HT-29 (cell line): Measurements from ENCODE around the gene TMEM131L. TPM values are rescaled to one million over a fixed set of nuclear protein-coding genes. Genes with fewer than 3 reads are reported as not detected.
"Not testable (repeated sequence)": the region's sequence is repeated elsewhere in the genome, so short reads cannot be mapped to it uniquely, and the experiment has no call there.

ENCODE experiments used
- DNase-seq: peaks from one replicate; pipeline ENCODE4 v3.0.0-alpha.2; 2015; ENCODE audit warnings: low spot score
- total RNA-seq: library from RNA; depleted of rRNA; stranded (reverse); fragments of >200 nt; shearing (Covaris generic); gene quantifications from 2 replicates; pipeline ENCODE4 v1.2.3, GENCODE V29; 2014; rRNA removed

Gene TMEM131L, protein sequence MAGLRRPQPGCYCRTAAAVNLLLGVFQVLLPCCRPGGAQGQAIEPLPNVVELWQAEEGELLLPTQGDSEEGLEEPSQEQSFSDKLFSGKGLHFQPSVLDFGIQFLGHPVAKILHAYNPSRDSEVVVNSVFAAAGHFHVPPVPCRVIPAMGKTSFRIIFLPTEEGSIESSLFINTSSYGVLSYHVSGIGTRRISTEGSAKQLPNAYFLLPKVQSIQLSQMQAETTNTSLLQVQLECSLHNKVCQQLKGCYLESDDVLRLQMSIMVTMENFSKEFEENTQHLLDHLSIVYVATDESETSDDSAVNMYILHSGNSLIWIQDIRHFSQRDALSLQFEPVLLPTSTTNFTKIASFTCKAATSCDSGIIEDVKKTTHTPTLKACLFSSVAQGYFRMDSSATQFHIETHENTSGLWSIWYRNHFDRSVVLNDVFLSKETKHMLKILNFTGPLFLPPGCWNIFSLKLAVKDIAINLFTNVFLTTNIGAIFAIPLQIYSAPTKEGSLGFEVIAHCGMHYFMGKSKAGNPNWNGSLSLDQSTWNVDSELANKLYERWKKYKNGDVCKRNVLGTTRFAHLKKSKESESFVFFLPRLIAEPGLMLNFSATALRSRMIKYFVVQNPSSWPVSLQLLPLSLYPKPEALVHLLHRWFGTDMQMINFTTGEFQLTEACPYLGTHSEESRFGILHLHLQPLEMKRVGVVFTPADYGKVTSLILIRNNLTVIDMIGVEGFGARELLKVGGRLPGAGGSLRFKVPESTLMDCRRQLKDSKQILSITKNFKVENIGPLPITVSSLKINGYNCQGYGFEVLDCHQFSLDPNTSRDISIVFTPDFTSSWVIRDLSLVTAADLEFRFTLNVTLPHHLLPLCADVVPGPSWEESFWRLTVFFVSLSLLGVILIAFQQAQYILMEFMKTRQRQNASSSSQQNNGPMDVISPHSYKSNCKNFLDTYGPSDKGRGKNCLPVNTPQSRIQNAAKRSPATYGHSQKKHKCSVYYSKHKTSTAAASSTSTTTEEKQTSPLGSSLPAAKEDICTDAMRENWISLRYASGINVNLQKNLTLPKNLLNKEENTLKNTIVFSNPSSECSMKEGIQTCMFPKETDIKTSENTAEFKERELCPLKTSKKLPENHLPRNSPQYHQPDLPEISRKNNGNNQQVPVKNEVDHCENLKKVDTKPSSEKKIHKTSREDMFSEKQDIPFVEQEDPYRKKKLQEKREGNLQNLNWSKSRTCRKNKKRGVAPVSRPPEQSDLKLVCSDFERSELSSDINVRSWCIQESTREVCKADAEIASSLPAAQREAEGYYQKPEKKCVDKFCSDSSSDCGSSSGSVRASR (N-terminal part only)
- 4.6 and 6.3 TPM in 2 replicates for total RNA-seq

DNA sequence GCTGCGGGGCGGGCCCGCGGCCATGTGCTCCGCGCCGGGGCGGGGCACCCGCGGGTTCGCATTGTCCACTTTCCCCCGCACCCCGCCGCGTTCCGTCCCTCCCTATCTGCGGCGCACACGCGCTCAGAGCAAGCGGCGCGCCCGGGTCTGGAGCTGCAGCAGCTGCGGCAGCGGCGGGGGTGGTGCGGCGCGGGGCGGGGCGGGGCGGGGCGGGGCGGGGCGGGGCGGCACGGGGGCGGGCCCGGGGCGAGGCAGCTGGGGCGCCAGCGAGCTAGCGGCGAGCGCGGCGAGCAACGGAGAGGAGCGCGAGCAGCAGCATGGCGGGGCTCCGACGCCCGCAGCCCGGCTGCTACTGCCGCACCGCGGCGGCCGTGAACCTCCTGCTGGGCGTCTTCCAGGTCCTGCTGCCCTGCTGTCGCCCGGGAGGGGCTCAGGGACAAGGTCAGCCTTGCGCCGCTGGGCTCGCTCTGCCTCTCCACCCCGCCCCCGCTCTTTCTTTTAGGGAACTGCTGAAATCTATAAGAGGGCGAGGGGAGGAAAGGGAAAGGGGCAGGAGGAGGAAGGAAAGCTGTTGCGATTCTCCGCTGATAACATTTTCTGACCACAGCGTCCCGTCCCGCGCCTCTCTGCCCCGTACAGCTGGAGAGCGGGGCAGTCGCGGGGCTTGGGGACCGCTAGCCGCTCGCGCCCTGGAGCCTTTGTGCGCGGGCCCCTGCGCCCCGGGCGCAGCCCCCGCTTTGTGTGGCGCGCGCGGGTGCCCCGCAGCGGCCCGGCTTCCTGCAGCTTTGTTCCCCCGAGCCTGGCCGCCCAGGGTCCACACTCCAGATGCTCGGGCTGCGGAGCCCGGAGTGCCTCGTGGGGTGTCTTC is at the start of gene TMEM131L:
Gene TMEM131L (plus strand): TSS at position 280 of the 868 bp plus-strand sequence. CDS start 38 bp downstream, at position 318.
- peak; percentile 73 for DNase-seq

DNA sequence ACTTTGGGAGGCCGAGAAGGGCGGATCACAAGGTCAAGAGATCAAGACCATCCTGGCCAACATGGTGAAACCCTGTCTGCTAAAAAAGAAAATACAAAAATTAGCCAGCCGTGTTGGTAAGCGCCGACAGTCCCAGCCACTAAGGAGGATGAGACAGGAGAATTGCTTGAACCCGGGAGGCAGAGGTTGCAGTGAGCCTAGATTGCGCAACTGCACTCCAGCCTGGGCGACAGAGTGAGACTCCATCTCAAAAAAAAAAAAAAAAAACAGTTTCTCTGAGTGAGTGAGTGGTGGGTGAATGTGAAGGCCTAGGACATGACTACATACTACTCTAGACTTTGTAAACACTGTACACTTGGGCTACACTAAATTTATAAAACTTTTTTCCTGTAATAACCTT is 49.7 kb upstream of the TMEM131L start:
- DNase-seq: not testable (repeated sequence)

DNA sequence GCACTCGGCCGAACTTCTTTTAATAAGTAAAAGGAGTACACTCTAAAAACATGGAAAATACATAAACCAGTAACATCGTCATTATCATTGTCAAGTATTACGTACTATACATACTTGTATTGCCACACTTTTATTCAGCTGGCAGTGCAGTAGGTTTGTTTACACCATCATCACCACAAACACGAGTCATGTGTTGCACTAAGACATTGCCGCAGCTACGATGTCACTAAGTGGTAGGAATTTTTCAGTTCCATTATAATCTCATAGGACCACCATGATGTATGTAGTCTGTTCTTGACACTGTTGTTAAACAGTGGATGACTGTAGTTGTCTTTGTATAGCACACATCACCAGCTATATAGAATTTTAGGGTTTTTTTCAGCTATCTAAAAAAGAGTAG is 48.0 kb upstream of the TMEM131L start:
- no peak for DNase-seq

DNA sequence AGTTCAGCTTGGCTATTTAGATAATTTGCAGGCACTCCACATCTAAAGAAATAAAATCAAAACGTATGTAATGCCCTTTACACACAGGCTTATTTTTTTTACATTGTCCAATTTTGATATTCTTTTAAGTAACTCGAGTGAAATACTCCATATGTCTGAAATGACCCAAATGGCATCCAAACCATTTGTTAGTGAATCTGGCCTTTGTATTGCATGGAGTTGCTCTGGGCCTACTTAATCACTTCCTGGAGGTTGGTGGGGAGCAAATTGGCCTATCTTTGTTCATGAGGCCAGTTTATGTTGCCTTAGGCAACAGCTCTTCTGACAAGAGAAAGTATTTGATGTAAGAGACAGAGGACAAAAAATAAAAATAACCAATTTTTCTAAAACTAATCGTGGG is 47.6 kb upstream of the TMEM131L start:
- no peak for DNase-seq

DNA sequence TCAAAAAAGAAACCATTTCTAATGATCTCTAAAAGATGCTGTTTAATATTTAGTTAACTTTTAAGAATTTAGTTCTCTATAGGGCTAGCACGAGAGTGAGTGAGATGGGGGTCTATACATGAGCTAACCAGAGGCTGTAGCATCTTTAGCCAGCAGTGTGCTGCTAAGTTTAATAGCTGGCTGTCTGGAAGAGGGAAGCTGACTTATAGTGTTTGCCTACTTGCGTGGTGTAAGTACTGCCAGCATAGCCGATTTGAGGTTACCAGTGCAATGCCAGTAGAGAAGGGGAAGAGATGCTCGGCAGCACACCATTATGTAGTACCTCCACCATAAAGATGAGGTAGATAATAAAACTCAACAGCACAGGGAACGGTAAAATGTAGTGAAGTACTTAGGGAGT is 47.1 kb upstream of the TMEM131L start:
- no peak for DNase-seq

DNA sequence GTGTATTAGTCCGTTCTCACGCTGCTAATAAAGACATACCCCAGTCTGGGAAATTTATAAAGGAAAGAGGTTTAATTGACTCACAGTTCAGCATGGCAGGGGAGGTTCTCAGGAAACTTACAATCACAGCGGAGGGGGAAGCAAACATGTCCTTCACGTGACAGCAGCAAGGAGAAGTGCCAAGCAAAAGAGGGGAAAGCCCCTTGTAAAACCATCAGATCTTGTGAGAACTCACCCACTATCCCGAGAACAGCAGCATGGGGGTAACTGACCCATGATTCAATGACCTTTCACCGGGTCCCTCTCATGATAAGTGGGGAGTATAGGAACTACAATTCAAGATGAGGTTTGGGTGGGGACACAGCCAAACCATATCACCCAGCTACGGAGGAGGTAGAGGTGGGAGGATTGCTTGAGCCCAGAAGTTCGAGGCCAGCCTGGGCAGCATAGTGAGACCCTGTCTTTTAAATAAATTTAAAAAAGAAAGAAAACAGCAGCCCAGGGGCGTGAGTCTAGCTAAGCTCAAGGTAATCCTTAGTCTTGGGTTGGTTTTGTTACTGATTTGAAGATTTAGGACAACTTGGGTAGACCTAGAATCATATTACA is 46.4 kb upstream of the TMEM131L start:
- no peak for DNase-seq

DNA sequence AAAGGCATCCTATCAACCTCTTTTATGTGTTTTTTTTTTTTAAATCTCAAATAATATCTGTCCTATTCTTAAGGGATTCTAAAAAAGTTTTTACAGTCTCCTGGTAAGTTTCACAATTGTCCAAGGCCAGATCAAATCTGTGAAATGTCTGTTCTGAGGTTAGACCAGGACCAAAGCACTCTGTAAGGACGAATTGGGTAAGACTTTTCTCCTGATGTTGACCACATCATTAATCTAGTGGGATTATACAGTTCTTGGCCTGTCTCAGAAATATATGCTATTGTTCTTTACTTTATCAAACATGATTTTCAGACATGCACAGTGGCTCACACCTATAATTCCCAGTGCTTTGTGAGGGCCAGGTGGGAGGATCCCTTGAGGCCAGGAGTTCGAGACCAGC is 45.8 kb upstream of the TMEM131L start:
- DNase-seq: no peak

DNA sequence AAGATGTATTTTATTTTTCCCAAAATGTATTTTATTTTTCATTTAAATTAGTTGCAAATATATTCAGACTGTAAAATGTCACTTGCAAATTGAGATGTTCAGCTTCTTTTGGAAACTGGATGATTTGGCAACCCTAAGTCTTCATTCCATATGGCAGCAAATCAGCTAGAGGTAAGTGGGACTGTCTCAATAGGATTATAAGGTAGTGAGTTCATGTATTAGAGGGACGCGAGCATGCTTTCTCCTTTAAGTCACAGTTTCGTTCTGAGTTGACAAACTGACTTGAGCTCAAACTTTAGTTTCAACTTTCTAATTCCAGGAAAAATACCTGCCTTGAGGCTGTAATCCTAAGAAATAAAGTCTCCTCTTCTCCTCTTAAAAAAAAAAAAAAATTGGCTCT is 44.2 kb upstream of the TMEM131L start:
- no peak for DNase-seq

DNA sequence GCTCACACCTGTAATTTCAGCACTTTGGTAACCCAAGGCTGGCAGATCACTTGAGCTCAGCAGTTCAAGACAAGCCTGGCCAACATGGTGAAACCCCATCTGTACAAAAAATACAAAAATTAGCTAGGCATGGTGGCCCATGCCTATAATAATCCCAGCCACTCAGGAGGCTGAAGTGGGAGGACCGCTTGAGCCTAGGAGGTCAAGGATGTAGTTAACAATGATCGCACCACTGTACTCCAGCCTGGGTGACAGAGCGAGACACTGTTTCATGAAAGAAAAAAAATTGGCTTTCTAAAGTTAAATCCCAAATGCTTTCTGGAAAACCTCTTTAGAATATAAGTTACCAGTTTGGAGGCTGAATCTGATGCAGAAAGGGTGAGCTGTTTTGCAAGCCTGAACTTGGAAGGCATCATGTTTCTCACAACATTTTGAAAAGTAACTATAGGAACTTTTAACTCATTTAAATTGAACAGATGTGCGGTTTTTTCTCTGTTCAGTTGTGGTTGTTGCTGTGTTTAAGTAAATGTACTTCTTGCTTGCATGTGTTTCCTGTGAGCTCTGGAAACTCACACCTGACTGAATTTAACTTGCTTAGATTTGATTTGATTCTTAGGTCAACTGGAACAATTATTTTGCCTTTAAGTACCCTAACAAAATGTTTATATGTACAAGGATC is 39.8 kb upstream of the TMEM131L start:
- DNase-seq: no peak

DNA sequence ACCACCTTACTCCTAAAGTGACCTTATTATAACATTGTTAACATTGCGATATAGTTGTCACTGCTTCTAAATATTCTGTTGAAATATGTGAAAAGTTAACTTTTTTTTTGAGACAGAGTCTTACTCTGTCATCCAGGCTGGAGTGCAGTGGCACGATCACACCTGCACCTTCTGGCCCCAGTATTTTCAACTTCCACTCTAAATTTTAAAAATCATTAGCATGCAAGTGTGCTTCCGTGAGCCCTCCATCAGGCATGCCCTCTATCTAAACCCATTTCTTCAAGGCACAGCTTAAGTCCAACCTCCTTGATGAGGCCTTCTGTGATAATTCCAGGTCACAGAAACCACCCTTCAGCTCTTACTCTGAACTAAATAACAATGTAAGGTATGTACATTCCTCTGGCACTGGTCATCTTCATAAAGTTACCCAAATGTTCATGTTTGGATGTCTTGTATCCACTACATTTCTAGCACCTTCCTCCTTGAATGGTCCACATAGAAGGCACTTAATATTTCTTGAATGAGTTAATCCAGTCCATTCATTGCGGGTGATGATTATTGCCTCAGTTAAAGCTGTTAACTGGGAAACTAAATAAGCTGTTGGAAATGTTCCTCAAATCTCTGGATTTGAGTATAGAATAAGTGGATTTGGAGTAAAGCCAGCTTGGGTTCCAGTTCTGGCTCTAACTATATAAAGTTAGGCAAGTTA is 38.6 kb upstream of the TMEM131L start:
- DNase-seq: no peak

DNA sequence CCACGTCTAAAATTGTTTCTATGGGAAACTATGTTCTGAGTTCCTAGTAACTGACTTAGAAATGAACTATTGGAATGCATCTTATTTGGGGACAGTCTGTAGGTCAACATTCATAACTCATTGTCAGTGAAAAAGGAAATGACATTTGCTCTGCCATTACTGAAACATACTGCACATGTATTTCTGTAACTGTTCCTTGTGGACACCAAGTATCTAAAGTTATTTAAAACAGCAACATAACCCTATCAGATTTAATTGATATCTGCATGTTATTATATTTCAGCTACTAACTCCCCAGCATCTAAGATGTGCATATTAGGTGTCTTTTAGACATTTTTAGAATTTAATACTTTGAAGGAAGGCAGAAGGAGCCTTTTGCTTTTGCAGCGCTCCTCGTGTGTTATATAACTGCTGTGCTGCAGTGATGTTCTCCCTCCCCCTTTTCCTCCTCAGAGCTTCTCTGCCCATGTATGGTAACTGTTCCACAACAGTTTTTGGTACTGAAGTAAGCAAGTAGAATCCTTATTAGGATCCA is 37.2 kb upstream of the TMEM131L start:
- DNase-seq: no peak

DNA sequence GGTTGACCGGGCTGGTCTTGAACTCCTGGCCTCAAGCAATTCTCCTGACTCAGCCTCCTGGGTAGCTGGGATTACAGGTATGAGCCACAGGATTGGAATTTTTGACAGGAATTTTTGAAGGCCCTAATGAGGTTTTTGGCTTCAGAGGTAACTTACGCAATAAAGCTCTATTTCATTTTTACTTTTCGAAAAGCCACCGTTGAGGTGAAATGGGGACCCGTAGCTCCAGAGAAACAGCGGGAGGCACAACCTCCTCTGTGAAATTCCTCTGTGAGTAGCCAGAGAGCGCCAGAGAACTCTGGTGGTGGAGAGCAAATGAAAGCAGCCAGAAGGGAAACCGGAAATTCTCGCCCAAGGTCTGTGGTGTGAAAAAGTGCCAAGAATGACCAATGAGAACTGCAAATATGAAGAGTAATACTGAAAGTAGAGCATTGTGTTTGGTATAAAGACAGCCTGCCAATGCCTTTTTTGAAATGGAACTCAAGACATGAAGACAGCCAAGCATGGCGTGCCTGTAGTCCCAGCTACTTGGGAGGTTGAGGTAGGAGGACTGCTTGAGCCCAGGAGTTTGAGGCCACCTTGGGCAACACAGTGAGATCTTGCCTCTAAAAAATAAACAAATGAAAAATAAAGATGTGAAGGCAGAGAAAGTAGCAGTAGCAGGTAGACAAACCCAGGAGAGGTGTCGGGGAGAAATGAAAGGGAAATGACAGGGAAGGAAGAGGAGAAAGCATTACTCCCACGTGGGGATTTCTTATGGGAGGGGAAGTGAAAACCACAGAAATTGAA is 33.0 kb upstream of the TMEM131L start:
- peak; percentile 82 for DNase-seq

DNA sequence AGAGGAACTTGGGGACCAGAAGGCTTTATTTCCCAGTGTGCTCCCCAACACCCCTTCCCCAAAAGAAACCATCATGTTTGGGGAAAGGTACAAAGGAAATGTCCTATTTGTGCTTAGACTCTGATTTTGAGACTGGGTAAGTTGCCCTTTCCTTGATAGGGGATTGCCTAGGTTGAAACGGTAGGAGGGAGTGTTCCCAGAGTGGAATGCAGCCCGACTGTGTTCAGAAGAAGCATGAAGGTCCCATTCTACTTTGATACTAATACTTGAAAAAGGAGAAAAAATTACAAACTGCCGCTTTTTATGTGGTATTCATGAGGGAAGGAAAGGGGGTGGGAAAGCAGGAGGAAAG is 32.4 kb upstream of the TMEM131L start:
- no peak for DNase-seq

DNA sequence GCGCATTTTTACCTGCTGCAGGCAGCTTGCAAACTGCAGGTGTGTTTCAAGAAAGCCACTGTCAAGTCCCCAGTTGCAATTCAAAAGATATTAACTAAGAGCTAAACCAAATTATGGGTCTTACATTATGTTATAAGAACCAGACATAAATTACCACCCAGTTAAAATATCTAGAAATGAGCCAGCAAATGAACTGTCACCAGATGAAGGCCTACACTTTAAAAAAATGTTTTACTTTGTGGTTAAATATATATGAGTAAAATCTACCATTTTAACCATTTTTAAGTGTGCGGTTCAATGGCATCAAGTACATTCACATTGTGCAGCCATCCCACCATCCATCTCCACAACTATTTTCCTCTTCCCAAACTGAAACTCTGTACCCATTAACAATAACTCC is 32.0 kb upstream of the TMEM131L start:
- DNase-seq: no peak

DNA sequence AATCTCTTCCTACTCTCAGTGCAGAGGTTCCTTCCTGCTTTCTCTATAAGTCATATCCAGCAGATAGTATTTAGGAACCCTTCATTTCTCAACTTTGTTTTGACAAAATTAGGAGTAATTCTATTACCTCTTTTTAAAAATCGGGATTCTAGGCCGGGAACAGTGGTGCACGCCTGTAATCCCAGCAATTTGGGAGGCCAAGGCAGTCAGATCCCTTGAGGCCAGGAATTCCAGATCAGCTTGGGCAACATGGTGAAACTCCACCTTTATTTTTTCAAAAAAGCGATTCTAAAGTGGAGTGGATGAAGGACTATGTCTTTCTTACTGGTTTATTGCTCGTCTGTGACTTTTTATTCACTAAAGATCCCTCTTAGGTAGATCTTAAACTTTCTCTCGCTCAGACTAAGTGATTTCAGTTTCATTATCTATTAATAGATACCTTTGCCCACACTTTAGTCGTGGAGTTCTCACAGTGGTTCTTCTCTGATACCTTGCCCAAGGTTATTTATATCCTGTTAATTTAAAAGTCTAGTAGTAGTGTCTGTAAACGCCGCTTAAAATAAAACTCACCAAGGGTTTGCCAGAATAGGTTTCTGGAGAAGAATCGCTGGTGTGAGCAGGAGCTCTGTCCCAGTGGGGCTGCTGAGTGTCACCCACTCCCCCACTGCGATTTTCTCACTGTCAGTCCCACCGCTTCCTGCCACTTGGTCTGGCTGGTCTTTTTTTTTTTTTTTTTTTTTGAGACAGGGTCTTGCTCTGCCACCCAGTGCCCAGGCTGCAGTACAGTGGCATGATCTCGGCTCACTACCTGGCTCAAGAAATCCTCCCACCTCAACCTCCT is 27.0 kb upstream of the TMEM131L start:
- no peak for DNase-seq

DNA sequence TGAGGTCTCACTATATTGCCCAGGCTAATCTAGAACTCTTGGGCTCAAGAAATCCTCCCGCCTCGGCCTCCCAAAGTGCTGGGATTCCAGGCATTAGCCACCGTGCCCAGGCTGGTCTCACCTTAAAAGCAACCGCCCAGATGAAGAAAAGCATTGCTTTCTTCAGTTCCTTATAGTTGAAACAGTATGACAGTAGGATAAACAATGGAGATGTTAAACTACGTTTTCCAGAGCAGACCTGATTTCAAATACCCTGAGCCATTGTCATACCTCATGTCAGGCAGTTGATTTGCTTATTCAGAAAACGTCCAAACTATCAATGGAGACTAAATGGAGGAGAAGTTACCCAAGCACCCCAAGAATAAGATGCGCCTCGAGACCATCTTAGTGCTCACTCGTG is 26.3 kb upstream of the TMEM131L start:
- no peak for DNase-seq

DNA sequence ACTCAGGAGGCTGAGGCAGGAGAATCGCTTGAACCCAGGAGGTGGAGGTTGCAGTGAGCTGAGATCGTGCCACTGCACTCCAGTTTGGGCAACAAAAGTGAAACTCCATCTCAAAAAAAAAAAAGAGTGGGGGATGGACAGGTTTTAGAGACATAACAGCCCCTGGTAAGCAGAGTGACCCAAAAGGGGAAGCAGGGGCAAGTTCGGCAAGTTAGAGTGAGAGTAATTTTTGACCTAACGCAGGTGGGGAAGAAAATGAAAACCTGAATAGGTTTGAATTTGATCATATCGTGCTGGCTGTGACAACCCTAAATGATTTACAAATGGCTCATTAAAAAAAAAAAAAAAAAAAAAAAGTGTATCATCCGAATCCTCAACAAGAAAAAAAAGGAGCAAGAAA is 25.7 kb upstream of the TMEM131L start:
- no peak for DNase-seq
